HG02938 (cell line): ENCODE data around the gene TMC4.
"Not testable (repeated sequence)": the region's sequence is repeated elsewhere in the genome, so short reads cannot be mapped to it uniquely, and the experiment has no call there.

Source experiments
- ATAC-seq: cut with Tn5 transposase; IDR thresholded peaks from one replicate; pipeline ENCODE4 v1.9.1; 2021; ENCODE audit warnings: mild to moderate bottlenecking, moderate library complexity; ENCODE audit not compliant: unreplicated experiment

Gene TMC4

GRCh38 chr19:54172471-54173358 is at the start of gene TMC4:
TSS of gene TMC4 (minus strand) at chr19:54173160. CDS start at chr19:54173117, 43 bp downstream.
- ATAC-seq = no peak

DNA sequence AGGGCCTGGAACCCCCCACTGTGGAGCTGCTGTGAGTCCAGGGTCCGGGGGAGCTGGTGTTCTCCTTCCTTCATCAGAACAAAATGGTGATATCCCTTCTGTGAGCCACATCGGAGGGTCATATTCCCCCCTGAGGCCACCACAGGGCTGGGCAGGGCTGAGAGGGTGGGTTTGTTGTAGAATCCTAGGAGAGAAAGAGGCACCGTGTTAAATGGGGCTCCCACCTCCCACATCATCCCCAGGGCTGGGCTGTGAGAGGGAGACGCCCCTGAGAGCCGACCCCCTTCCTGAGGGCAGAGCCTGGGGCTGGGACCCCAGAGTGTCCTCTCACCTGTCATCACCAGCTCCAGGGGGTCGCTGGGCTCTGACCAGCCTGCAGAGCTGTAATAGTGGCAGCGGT is 49.0 kb upstream of the TMC4 start:
- not testable (repeated sequence) for ATAC-seq

- not testable (repeated sequence) for ATAC-seq
Observed at GRCh38 chr19:54219702-54220101, 46.7 kb upstream of the TMC4 start.

GRCh38 chr19:54218960-54219661 is 46.2 kb upstream of the TMC4 start:
- ATAC-seq = no peak

GRCh38 chr19:54218259-54218658 is 45.3 kb upstream of the TMC4 start:
- ATAC-seq = no peak

- not testable (repeated sequence) for ATAC-seq
Observed at GRCh38 chr19:54217517-54218247, 44.7 kb upstream of the TMC4 start.

- no peak for ATAC-seq
Observed at GRCh38 chr19:54216869-54217268, 43.9 kb upstream of the TMC4 start.

GRCh38 chr19:54214734-54215133 is 41.8 kb upstream of the TMC4 start:
- ATAC-seq = not testable (repeated sequence)

GRCh38 chr19:54214217-54214616 is 41.3 kb upstream of the TMC4 start:
- ATAC-seq = not testable (repeated sequence)

GRCh38 chr19:54211235-54211634 is 38.3 kb upstream of the TMC4 start:
- no peak for ATAC-seq

DNA sequence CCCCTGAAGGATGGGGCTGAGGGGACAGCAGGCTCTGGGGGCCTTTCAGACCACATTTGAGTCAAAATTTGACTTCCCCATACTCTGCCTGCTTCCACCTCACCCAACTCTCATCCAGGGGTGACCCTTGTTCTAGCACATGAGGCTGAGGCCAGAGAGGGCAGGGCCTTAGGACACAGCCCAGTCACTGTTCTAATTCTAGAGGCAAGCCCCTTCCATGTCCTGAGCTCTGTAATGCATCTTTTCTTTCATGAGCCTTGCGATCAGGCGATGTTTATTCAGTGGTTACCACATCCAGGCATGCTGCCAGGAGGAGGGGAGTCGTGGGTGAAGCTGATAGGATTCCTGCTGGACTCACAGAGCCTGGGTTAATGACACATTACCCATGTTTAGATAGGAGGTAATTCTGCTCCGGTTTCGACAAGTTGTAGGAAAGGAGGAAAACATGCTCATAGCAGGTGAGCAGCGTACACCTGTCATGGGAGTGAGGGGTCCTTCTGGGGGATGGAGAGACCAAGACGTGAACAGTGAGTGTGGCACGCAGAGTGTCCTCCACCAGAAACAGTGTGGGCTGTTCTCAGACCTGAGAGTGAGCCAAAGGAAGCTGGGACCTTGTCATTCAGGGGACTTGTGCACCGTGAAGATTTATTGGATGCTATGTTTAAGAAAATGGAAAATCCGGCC is 37.0 kb upstream of the TMC4 start:
- ATAC-seq = no peak

GRCh38 chr19:54209058-54209810 is 36.3 kb upstream of the TMC4 start:
- no peak for ATAC-seq

- no peak for ATAC-seq
Observed at GRCh38 chr19:54208784-54209057, 35.8 kb upstream of the TMC4 start.

DNA sequence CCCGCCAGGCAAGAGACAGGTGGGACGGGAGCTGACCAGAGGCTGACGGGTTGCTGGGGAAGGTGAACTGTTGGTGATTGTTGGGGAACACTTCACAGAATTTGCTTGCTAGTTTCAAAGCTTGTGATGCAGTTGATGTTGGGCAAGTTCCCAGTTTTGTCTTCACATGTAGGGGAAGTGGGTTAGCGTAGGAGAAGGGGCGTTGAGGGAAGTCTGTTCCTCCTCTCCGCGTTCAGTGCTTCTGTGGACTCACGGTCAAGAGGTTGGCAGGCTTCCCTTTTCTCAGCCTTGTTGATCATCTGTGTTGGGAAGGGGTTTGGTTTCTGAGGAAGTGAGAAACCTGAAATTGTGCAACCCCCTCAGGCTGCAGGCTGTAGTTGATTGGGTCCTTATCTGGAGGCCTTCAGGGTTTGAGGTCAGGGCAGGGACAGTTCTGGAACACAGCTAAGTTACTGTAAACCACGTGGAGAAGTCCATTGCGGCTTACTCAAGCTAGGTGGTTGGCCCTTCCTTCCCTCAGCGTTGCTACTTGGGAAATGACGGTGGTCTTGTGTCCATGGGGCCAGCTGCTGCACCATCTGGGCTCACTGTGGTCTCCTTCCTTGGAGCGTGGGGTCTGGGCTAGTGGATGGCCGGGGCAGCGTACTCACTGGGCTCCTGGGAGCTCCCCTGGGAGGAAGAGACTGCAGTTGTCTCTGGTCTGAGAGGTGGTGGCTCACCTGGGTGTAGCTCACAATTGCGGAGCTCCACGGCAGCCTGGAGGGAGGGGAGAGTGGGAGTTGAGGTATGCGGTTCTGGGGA is 35.2 kb upstream of the TMC4 start:
- peak; percentile 37 for ATAC-seq

GRCh38 chr19:54207676-54207982 is 34.7 kb upstream of the TMC4 start:
- ATAC-seq = no peak

- ATAC-seq = not testable (repeated sequence)
Observed at GRCh38 chr19:54207193-54207592, 34.2 kb upstream of the TMC4 start.

DNA sequence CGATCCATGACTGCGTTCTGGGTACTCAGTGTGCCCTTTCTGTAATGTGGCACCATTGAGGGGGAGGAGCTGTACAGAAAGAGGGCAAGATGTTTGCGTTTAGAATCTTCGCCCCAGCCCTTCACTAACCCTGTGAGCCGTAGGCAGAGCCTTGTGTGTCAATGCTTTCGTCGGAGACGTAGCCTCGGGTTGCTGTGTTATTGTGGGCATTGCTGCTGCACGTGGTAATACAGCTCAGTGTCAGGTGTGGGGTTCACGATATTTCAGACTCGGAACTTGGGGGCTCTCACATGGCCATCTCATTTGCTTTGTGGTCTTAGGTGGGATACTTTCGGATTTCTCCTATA is 33.8 kb upstream of the TMC4 start:
- ATAC-seq = no peak

DNA sequence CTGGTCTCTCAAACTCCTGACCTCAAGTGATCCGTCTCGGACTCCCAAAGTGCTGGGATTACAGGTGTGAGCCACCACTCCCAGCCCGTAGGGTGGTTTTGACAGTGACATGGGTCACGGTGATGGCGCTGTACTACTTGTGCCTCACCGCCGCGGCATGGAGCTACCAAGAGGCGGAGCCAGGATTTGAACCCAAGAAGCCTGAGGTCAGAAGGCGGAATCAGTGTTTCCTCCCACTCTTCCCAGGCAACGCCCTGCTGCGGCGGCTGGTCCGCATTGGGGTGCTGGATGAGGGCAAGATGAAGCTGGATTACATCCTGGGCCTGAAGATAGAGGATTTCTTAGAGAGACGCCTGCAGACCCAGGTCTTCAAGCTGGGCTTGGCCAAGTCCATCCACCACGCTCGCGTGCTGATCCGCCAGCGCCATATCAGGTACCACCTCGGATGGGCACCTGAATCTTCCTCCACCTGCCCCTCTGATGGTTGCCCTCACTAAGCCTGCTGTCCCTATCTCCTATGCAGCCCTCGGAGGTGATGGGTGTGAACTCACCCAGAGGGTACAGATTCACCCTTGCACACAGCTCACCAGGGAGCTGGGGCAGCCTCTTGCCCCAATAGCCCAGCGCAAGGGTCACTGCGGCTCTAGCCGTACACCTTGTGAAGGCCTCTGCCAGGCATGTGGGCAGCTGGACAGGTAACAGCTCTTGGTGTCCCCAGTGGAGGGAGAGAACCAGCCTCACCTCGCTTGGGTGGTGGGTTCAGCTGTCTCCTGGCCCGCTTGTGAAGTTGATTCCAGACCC is 33.3 kb upstream of the TMC4 start:
- no peak for ATAC-seq
